Measurements from ENCODE around the gene RIN1.
"Not testable (repeated sequence)": the region's sequence is repeated elsewhere in the genome, so short reads cannot be mapped to it uniquely, and the experiment has no call there.

Gene RIN1

DNA sequence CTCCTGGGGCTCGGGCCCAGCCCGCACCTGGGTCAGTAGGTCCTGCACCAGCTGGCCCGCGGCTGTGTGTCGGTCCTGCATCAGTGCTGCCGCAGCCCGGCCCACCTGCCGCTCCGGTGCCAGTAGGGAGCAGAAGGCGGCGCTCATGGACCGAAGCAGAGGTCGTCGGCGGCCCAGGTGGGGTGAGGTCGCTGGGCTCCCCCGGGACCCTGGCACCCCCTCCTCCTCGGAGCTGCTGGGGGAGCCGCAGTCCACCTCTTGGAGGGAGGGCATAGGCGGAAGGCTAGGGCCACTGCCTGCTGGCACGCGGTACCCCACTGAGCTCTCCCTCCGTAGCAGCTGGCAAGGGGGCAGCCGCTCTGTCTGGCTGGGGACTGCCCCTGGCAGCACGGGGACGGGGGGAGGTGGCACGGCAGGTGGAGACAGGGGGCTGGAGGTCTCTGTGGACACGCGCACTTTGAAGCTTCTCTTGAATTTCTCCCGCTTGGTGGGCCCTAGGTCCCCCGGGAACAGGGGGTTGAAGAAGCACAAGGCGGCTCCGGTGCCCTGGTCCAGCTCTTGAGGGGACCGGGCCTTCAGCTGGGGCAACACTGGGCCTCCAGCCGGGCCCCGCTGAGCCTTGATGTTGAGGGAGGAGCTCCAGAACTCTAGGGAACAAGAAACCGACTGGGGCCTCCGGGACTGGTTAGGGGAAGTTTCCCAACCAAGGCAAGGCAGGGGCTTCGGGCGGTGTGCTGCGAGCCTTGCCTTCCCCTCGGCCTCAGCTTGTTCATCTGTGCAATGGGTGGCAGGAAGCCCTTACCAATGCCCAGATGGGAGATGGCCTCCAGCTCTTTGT lies 1.4 kb downstream of the RIN1 start:
- DNase-seq (ENCODE audit: low read depth): no peak

- no peak for DNase-seq (ENCODE audit: low read depth)
Observed at GRCh38 chr11:66333896-66334604, 2.2 kb downstream of the RIN1 start.

GRCh38 chr11:66333220-66333877 lies 2.9 kb downstream of the RIN1 start:
- no peak for DNase-seq (ENCODE audit: low read depth)

GRCh38 chr11:66332371-66333219 lies 3.6 kb downstream of the RIN1 start:
- DNase-seq (ENCODE audit: low read depth): no peak

DNA sequence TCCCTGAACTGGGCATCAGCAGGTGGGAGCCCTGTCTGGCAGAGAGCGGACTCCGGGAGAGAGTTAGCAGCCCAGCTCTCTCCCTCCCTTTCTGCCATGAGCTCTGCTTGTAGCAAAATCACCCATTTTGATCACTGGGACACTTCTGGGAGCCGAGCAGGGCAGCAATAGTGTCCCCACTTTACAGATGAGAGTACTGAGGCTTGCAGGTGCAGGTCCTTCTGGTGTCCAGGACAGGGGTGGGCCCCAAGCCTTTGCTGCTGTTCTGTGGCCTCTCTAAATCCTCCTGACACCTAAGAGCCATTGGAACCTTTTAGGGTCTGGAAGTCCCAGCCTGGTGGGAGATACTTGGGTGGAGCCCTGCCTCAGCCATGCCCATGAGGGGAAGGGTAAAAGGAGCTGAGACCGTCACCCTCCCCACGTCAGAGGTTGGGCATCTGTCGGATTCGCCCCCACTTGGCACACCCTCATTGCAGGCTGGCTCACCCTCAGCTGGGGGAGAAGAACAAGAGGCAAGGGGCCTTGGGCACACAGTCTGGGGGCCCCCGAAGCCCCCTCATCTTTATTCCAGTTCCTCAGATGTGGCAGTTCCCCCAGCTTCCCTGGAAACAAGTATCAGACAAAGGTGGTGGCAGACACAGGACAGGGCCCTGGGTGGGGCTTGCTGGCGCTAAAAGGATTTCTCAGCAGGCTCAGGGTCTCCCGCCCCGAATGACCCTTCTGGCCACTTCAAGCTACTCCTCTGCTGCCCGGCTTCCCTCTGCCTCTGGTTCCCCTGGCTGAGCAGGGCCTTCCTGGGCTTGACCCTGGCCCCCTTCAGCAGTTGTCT lies 4.5 kb downstream of the RIN1 start:
- no peak for DNase-seq (ENCODE audit: low read depth)

GRCh38 chr11:66330931-66331330 lies 5.3 kb downstream of the RIN1 start:
- no peak for DNase-seq (ENCODE audit: low read depth)

- DNase-seq (ENCODE audit: low read depth): no peak
Observed at GRCh38 chr11:66329165-66329673, 7.0 kb downstream of the RIN1 start.

DNA sequence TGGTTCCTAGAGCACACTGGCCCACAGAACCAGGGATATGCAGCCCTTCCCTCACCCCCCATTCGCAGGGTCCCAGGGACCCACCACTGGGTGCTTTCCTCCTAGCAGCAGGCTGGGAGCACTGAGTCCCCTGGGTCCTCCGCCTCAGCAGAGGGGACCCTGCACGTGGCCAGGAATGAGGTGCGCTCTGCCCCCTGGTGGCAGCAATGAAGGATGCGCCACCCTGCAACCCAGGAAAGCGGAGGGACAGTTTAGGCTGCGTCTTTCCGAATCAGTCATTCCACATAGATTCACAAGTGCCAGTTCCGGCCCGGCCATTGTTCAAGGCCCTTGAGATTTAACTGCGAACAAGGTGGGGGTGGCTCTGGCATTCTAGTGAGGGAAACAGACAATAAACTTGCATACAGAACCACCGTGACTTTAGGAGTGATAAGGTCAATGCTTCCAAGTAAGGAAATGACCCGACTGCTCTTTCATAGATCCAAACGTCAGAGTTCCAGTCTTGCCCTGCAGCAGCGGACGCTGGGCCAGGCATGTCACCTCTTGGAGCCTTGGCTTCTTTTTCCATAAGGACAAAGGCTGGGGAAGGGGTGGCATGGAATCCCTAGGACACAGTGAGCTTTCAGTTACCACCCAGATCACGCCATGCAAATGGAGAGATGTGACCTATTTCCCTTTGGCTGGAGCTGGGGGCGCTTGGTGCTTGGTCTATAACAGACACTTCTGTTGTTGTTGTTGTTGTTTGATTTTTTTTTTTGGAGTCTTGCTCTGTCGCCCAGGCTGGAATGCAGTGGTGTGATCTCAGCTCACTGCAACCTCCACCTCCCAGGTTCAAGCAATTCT lies 7.7 kb downstream of the RIN1 start:
- DNase-seq (ENCODE audit: low read depth): no peak

DNA sequence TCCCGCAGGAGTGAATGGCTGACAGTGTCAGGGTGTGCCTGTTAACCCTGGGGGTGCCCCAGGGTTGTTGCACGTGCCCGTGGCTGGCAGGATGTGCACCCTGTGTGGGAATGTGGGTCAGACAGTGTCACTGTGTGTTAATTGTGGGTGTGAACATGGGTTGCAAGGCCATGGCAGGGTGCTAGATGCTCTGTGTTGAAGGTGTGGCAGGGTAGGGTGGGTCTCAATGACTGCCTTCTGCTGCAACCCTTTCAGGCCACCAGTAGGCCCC lies 8.3 kb downstream of the RIN1 start:
- no peak for DNase-seq (ENCODE audit: low read depth)

GRCh38 chr11:66327171-66328030 lies 8.8 kb downstream of the RIN1 start:
- no peak for DNase-seq (ENCODE audit: low read depth)

- no peak for DNase-seq (ENCODE audit: low read depth)
Observed at GRCh38 chr11:66326261-66327111, 9.7 kb downstream of the RIN1 start.

- DNase-seq (ENCODE audit: low read depth): no peak
Observed at GRCh38 chr11:66325263-66325671, 11.0 kb downstream of the RIN1 start.

DNA sequence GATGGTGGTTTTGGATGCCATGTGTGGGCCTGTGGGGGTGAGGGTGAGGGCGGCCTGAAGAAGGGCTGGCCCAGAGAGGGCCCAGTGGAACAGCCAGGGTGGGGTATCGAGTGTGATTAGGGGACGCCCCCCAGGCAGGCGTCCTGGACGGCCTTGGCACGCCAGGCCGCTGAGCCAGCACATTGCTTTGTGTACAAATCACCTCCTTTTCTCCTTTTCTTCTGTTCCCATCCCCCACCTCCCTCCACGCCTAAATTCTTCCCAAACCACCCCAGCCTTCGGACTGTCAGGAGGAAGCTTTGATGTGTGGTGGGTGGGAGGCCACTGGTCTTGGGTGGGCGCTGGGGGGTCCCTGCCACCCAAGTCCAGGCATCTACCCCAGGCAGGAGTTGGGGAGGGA lies 11.6 kb downstream of the RIN1 start:
- DNase-seq (ENCODE audit: low read depth): no peak

GRCh38 chr11:66323684-66324083 lies 12.6 kb downstream of the RIN1 start:
- DNase-seq (ENCODE audit: low read depth): no peak

DNA sequence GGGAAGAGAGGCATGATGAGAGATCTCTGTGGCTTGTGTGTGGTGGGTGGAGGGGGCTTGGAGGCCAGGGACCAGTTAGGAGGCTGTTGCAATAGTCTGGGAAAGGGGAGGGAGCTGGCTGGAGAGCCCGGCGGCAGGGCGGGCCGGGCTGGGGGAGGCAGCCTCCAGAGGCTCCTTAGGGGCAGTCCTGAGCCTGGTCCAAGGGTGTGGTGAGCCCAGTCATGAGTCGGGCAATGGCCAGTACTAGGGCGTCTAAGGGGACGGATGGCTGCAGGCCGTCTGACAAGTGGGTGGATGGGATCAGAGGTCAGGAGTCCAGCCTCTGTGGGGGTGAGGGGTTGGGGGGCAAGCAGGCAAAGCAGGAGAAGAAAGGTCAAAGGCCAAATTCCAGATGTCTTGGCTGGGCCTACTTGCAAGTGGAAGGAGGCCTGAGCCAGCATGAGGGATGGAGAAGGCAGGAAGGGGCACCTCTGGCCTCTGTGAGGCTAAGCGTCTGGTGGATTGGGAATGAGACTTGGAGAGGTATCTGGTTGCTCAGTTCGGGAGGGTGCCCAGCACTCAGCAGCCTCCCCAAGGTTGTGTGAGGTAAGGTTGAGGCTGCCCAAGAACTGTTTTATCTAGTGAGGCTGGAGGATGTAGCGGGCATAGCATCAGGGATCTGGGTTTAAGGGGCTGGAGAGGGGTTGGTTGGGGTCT lies 13.4 kb downstream of the RIN1 start:
- DNase-seq (ENCODE audit: low read depth): no peak

- no peak for DNase-seq (ENCODE audit: low read depth)
Observed at GRCh38 chr11:66321606-66322005, 14.6 kb downstream of the RIN1 start.

DNA sequence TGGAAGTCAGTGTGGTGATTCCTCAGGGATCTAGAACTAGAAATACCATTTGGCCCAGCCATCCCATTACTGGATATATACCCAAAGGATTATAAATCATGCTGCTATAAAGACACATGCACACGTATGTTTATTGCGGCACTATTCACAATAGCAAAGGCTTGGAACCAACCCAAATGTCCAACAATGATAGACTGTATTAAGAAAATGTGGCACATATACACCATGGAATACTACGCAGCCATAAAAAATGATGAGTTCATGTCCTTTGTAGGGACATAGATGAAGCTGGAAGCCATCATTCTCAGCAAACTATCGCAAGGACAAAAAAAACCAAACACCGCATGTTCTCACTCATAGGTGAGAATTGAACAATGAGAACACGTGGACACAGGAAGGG lies 15.5 kb downstream of the RIN1 start:
- DNase-seq (ENCODE audit: low read depth): not testable (repeated sequence)

GRCh38 chr11:66320289-66320688 lies 15.9 kb downstream of the RIN1 start:
- not testable (repeated sequence) for DNase-seq (ENCODE audit: low read depth)
